Activated CD4-positive, alpha-beta T cell treated with anti-CD3 and anti-CD28 coated beads for 36 hours (primary cell): ENCODE results near the gene CAMK2D. TPM values are rescaled to one million over a fixed set of nuclear protein-coding genes. Genes with fewer than 3 reads are reported as not detected.

ENCODE experiments used
- ATAC-seq: fragments of 200-7000 bp; cut with Tn5 transposase; one replicate; pipeline ENCODE4 v1.10.0; 2021; ENCODE audit warnings: mild to moderate bottlenecking, moderate library complexity
- CTCF ChIA-PET: fragments of 350-600 bp; sonication (Branson Sonifier 250); formaldehyde crosslinking; loops from one replicate; lab custom pipeline; 2021; ENCODE audit warnings: antibody characterized with exemption; lab: Charles Lee
- POLR2A ChIA-PET: fragments of 350-600 bp; sonication (Branson Sonifier 250); formaldehyde crosslinking; loops from one replicate; lab custom pipeline; 2021; ENCODE audit warnings: antibody characterized with exemption, inconsistent platforms; lab: Charles Lee
- DNase-seq: peaks from one replicate; pipeline ENCODE4 v3.0.0-alpha.2; 2020
- H3K27ac Mint-ChIP-seq: one replicate; pipeline ENCODE4 v1.8.0; 2021; ENCODE audit warnings: mixed read lengths
- H3K27me3 Mint-ChIP-seq: one replicate; pipeline ENCODE4 v1.8.0; 2021; ENCODE audit warnings: mixed read lengths
- H3K36me3 Mint-ChIP-seq: one replicate; pipeline ENCODE4 v1.8.0; 2021; ENCODE audit warnings: low read depth, mixed read lengths
- H3K4me1 Mint-ChIP-seq: one replicate; pipeline ENCODE4 v1.8.0; 2021; ENCODE audit warnings: mixed read lengths
- H3K4me3 Mint-ChIP-seq: one replicate; pipeline ENCODE4 v1.8.0; 2021; ENCODE audit warnings: mild to moderate bottlenecking, moderate library complexity, mixed read lengths
- H3K9me3 Mint-ChIP-seq: one replicate; pipeline ENCODE4 v1.8.0; 2021; ENCODE audit warnings: low read depth, mixed read lengths
- intact Hi-C, 2 experiments: fragments of 100-400 bp; cut with DNase I in 1 of 2; cut with micrococcal nuclease in 1 of 2; formaldehyde crosslinking; loops; one replicate each; pipeline versions ENCODE4 v1.14.2 to v1.15.1; 2022 to 2024; cut with DNase I, micrococcal nuclease
- total RNA-seq, 2 experiments: library from RNA; stranded (reverse); gene quantifications; one replicate each; pipeline ENCODE4 v1.2.3, GENCODE V29; 2021

The CAMK2D gene
- total RNA-seq, 2 experiments from 2014 or later, result 70.3 to 71.3 TPM

DNA sequence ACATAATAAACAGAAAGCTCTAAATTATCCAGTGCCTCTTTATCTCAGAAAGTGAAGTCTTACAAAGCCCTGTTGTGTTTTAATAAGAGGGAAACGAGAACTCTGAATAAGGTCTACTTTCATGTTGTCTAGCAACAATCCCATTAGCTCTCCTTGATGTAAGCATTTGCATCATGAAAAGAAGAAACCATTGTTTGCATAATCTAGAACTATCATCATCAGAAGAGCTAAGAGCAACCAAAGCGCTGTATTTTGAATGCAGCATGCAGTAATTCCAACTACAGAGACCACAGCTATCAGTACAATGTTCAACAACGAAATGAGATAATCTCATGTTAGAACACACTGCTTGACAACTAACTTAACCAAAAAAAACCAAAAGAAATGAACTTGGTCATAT, 257.1 kb downstream of the CAMK2D start:
- no peak overlapping the region for H3K4me3 Mint-ChIP-seq
- POLR2A ChIA-PET, result no interaction called here

GRCh38 chr4:113503691-113504090, 257.8 kb downstream of the CAMK2D start:
- no peaks in the 10 kb centered on the region for H3K4me1 Mint-ChIP-seq

More for the DNA sequence above, 257.1 kb downstream of the CAMK2D start:
- no peak for ATAC-seq
- H3K27me3 Mint-ChIP-seq, result no peaks in the 10 kb centered on the region
- intact Hi-C loops, result no loop called here
- no peaks in the 10 kb centered on the region for H3K4me1 Mint-ChIP-seq
- peaks cover 39% of the 10 kb centered on the region for H3K36me3 Mint-ChIP-seq
- DNase-seq, result no peak
- H3K9me3 Mint-ChIP-seq, result no peaks in the 10 kb centered on the region
- CTCF ChIA-PET, result no interaction called here
- no peak overlapping the region for H3K27ac Mint-ChIP-seq

GRCh38 chr4:113502906-113503305, 258.6 kb downstream of the CAMK2D start:
- POLR2A ChIA-PET, result no interaction called here
- CTCF ChIA-PET, result no interaction called here
- no peak for ATAC-seq
- no peak for DNase-seq
- intact Hi-C loops, result no loop called here
- H3K36me3 Mint-ChIP-seq, result peaks cover 44% of the 10 kb centered on the region
- H3K27me3 Mint-ChIP-seq, result no peaks in the 10 kb centered on the region
- H3K4me1 Mint-ChIP-seq, result no peaks in the 10 kb centered on the region
- no peak overlapping the region for H3K27ac Mint-ChIP-seq
- no peak overlapping the region for H3K4me3 Mint-ChIP-seq
- H3K9me3 Mint-ChIP-seq, result no peaks in the 10 kb centered on the region

More at GRCh38 chr4:113503691-113504090, 257.8 kb downstream of the CAMK2D start:
- Mint-ChIP-seq H3K27me3 (no peaks in the 10 kb centered on the region), H3K27ac (no peak overlapping the region), H3K4me3 (no peak overlapping the region), H3K36me3 (peaks cover 45% of the 10 kb centered on the region), H3K9me3 (no peaks in the 10 kb centered on the region)
- DNase-seq (no peak), ATAC-seq (no peak)
- intact Hi-C loops, result no loop called here
- POLR2A ChIA-PET, result no interaction called here
- CTCF ChIA-PET, result no interaction called here

DNA sequence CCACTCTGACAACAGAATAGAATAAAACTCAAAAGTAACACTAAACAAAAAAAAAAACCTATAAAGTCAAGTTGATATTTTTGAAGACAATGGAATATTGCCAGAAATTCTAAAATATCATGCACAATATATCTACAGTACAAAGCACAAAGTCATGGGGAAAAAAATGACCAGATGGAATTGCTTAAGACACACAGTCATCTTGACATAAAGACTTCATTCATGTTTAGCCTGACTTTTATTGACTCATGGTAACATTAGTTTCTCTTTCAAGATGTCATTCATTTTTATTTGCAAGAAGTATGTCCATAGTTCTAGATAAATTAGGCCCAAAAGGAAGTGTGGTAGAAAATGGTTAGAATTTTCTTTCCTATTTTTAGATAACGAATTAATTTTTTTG, 259.1 kb downstream of the CAMK2D start:
- no peak for DNase-seq

DNA sequence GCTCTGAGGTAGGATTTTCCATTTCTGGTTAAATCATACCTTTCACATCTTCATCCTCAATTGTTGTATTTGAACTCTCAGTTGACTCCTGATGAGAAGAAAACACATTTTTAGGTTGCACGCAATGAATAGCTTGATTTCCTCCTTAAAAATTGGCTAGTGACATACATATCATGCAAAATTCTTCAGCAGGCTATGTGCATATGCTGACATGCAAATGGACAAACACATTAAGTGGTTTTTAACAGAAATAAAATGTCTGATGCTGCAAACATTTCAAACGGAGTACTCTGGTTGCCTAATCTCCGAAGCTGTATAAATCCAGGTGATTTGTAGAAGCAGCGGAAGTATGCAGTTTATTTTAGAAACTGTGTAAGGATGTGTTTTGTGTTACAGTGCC, 261.1 kb downstream of the CAMK2D start:
- no peak for ATAC-seq
- H3K9me3 Mint-ChIP-seq, result peaks cover 3% of the 10 kb centered on the region
- ChIA-PET POLR2A (interaction anchor here (0.6 kb wide), 1 partner anchor 203 kb away, joined by 3 read pairs; no protein-coding TSS in a partner anchor), CTCF (interaction anchor here (1.2 to 1.6 kb wide), 2 partner anchors 10 to 32 kb away, joined by 3 to 5 read pairs; no protein-coding TSS in a partner anchor)
- no peak overlapping the region for H3K4me3 Mint-ChIP-seq
- no peaks in the 10 kb centered on the region for H3K4me1 Mint-ChIP-seq
- H3K27ac Mint-ChIP-seq, result no peak overlapping the region
- H3K27me3 Mint-ChIP-seq, result no peaks in the 10 kb centered on the region
- peaks cover 58% of the 10 kb centered on the region for H3K36me3 Mint-ChIP-seq
- DNase-seq, result no peak
- intact Hi-C loops, result no loop called here

More for the DNA sequence above, 259.1 kb downstream of the CAMK2D start:
- intact Hi-C loops, result no loop called here
- H3K4me3 Mint-ChIP-seq, result no peak overlapping the region
- ChIA-PET POLR2A (no interaction called here), CTCF (no interaction called here)
- no peak for ATAC-seq
- H3K27ac Mint-ChIP-seq, result no peak overlapping the region
- H3K9me3 Mint-ChIP-seq, result no peaks in the 10 kb centered on the region
- H3K4me1 Mint-ChIP-seq, result no peaks in the 10 kb centered on the region
- peaks cover 48% of the 10 kb centered on the region for H3K36me3 Mint-ChIP-seq
- H3K27me3 Mint-ChIP-seq, result no peaks in the 10 kb centered on the region

GRCh38 chr4:113499696-113500095, 261.8 kb downstream of the CAMK2D start:
- Mint-ChIP-seq H3K27ac (no peak overlapping the region), H3K4me1 (no peaks in the 10 kb centered on the region), H3K9me3 (peaks cover 3% of the 10 kb centered on the region), H3K36me3 (peaks cover 60% of the 10 kb centered on the region), H3K4me3 (no peak overlapping the region), H3K27me3 (no peaks in the 10 kb centered on the region)
- DNase-seq, result no peak
- intact Hi-C loops, result no loop called here
- ATAC-seq, result no peak
- ChIA-PET CTCF (interaction anchor here (0.9 to 1.6 kb wide), 3 partner anchors 11 to 105 kb away, joined by 3 to 5 read pairs (median 3); no protein-coding TSS in a partner anchor), POLR2A (no interaction called here)

DNA sequence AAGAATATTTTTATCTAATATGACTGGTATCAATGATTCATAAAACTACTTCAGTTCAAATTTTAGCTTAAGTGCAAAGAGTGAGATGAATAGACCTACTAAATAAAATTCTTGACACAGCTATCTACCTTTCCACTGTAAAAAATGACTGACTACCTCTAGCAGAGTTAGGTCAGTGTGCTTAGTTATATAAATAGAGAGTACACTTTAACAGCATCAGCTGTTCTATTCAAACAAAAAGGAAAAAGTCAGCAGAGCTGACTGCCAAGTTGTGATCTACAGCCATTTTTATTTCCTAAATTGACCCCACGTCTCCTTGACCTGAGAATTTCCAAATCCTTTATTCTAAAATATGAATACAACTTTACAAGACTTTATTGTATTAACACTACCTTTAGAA, 262.4 kb downstream of the CAMK2D start:
- DNase-seq, result no peak
- Mint-ChIP-seq H3K36me3 (peaks cover 57% of the 10 kb centered on the region), H3K9me3 (peaks cover 3% of the 10 kb centered on the region), H3K27ac (no peak overlapping the region), H3K4me3 (no peak overlapping the region), H3K27me3 (no peaks in the 10 kb centered on the region), H3K4me1 (no peaks in the 10 kb centered on the region)
- intact Hi-C loops, result no loop called here
- POLR2A ChIA-PET, result no interaction called here
- no peak for ATAC-seq
- CTCF ChIA-PET, result interaction anchor here (0.9 to 1.2 kb wide), 2 partner anchors 31 to 104 kb away, joined by 3 read pairs; no protein-coding TSS in a partner anchor

DNA sequence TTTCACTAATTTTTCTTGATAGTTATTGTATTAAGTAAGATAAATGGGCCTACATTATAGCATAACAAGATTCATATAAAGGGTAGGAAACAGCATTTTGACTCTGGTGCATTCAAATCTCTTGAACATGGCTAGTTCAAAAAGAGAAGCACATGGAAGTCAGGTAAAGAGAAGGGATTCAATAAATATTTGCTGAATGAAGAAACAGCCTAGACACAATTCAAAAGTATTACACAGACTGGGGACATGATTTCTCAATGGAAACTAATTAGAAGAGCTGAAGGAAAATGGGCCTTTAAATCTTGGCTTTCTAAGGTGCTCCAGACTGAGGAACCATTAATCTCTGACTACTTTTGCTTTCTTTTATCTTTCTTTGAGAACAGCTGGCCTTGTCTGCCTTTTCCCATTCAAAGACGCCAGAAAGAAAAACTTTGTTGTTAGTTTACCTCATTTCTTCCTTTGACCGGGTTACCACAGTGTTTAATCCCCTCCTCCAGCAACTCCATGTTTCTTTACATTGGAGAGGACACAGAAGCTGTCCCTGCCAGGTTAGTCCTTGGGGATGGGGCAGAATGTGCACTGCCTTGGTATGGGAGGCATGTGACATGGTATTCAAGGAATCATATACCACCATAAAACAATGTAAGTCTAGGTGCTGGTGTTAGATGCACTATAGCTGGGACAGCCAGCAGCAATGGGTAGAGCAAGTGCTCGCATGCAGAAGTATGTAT, 264.2 kb downstream of the CAMK2D start:
- CTCF ChIA-PET, result interaction anchor here (0.6 to 1.4 kb wide), 3 partner anchors 10 to 336 kb away, joined by 3 read pairs; no protein-coding TSS in a partner anchor
- H3K36me3 Mint-ChIP-seq, result peaks cover 53% of the 10 kb centered on the region

GRCh38 chr4:113496698-113497097, 264.8 kb downstream of the CAMK2D start:
- Mint-ChIP-seq H3K27me3 (no peaks in the 10 kb centered on the region), H3K27ac (no peak overlapping the region), H3K4me3 (no peak overlapping the region), H3K4me1 (no peaks in the 10 kb centered on the region), H3K9me3 (peaks cover 3% of the 10 kb centered on the region), H3K36me3 (peaks cover 53% of the 10 kb centered on the region)
- POLR2A ChIA-PET, result no interaction called here
- ATAC-seq (no peak), DNase-seq (no peak)
- intact Hi-C loops, result no loop called here
- CTCF ChIA-PET, result interaction anchor here (0.6 to 1.4 kb wide), 3 partner anchors 9 to 337 kb away, joined by 3 read pairs; no protein-coding TSS in a partner anchor

More for the DNA sequence above, 264.2 kb downstream of the CAMK2D start:
- DNase-seq (no peak), ATAC-seq (no peak)
- peaks cover 3% of the 10 kb centered on the region for H3K9me3 Mint-ChIP-seq
- POLR2A ChIA-PET, result no interaction called here
- no peaks in the 10 kb centered on the region for H3K4me1 Mint-ChIP-seq
- H3K4me3 Mint-ChIP-seq, result no peak overlapping the region
- H3K27me3 Mint-ChIP-seq, result no peaks in the 10 kb centered on the region
- no peak overlapping the region for H3K27ac Mint-ChIP-seq
- intact Hi-C loops, result no loop called here

DNA sequence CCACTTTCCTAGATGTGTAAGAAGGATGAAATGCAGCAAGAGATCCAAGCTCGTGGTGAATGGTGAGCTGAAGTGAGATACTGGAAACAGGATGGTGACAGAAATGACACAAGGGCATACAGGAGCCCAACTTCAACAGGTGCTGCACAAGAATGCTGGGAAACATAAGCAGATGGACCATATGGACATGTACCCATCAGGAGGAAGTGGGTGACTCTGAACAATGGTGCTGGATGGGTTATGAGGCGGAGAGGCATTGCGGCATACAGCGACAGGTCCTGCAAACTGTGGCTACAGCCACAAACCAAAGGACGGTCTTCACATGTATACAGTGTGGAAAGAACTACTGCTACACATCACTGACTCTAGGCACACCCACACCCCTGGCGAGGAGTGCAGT, 265.7 kb downstream of the CAMK2D start:
- ChIA-PET CTCF (interaction anchor here (1.4 kb wide), 1 partner anchor 101 kb away, joined by 3 read pairs; no protein-coding TSS in a partner anchor), POLR2A (no interaction called here)
- Mint-ChIP-seq H3K4me3 (peak overlapping the region; percentile 26), H3K4me1 (no peaks in the 10 kb centered on the region), H3K27me3 (no peaks in the 10 kb centered on the region), H3K9me3 (peaks cover 3% of the 10 kb centered on the region), H3K27ac (no peak overlapping the region), H3K36me3 (peaks cover 55% of the 10 kb centered on the region)
- DNase-seq, result no peak
- intact Hi-C loops, result no loop called here
- ATAC-seq, result no peak

DNA sequence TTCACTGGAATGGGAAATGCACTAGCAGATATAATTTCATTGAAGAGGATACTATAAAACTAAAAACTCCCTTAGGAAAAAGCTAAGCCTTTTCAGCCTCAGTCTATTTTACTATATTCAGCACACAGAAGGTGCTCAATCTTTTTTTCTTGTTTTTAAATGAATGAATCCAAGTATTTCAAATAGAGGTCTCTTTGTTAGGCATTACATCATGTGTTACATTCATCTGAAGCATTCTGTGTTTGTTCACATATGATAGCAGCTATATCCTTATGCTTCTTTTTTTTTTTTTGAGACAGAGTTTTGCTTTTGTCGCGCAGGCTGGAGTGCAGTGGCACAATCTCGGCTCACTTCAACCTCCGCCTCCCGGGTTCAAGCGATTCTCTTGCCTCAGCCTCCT, 278.4 kb downstream of the CAMK2D start:
- Mint-ChIP-seq H3K9me3 (peaks cover 9% of the 10 kb centered on the region), H3K4me1 (peaks cover 10% of the 10 kb centered on the region)
- intact Hi-C loops, result no loop called here

GRCh38 chr4:113482325-113482724, 279.2 kb downstream of the CAMK2D start:
- ChIA-PET POLR2A (no interaction called here), CTCF (no interaction called here)
- Mint-ChIP-seq H3K4me3 (no peak overlapping the region), H3K27ac (no peak overlapping the region), H3K9me3 (peaks cover 9% of the 10 kb centered on the region), H3K27me3 (no peaks in the 10 kb centered on the region), H3K4me1 (peaks cover 14% of the 10 kb centered on the region), H3K36me3 (peaks cover 73% of the 10 kb centered on the region)
- intact Hi-C loops, result no loop called here
- DNase-seq (no peak), ATAC-seq (no peak)

More for the DNA sequence above, 278.4 kb downstream of the CAMK2D start:
- DNase-seq (no peak), ATAC-seq (no peak)
- ChIA-PET POLR2A (no interaction called here), CTCF (no interaction called here)
- H3K27ac Mint-ChIP-seq, result no peak overlapping the region
- no peaks in the 10 kb centered on the region for H3K27me3 Mint-ChIP-seq
- H3K4me3 Mint-ChIP-seq, result no peak overlapping the region
- H3K36me3 Mint-ChIP-seq, result peaks cover 66% of the 10 kb centered on the region
